ENCODE measurements around the gene NR5A1. TPM values are rescaled to one million over a fixed set of nuclear protein-coding genes. Genes with fewer than 3 reads are reported as not detected.

The NR5A1 gene
- total and polyA plus RNA-seq, 2 of the 13 experiments (the other 11 are each of a cell fraction or from before 2014, with no cell fraction given), result 28.9 to 44.7 TPM

- TF ChIP-seq HES4 (CRISPR knock-in tag; IDR thresholded peaks at IDR 0.05; ENCODE audit: borderline replicate concordance) (no peak), ZNF749 (CRISPR knock-in tag; IDR thresholded peaks at IDR 0.05; ENCODE audit: borderline replicate concordance) (0 out of 2 replicates have a peak, but pooled peaks have one; percentile 58), LCORL (IDR thresholded peaks at IDR 0.05) (no peak), LCORL (CRISPR knock-in tag; IDR thresholded peaks at IDR 0.05) (peak; percentile 55; the same call in 1 of the 2 replicates), TP53 (CRISPR knock-in tag; conservative IDR thresholded peaks at IDR 0.05) (no peak), NR1H2 (CRISPR knock-in tag; IDR thresholded peaks at IDR 0.05; ENCODE audit: borderline replicate concordance, low read depth) (no peak), ZMYM4 (CRISPR knock-in tag; IDR thresholded peaks at IDR 0.05) (no peak), CEBPG (CRISPR knock-in tag; IDR thresholded peaks at IDR 0.05) (peak; percentile 96), BRF2 (CRISPR knock-in tag; IDR thresholded peaks at IDR 0.05) (no peak), ZNF230 (CRISPR knock-in tag; IDR thresholded peaks at IDR 0.05) (peak; percentile 26; the same call in 1 of the 2 replicates), ZNF276 (CRISPR knock-in tag; IDR thresholded peaks at IDR 0.05; ENCODE audit: low read depth) (no peak), MAFG (CRISPR knock-in tag; IDR thresholded peaks at IDR 0.05) (no peak), ZSCAN22 (CRISPR knock-in tag; IDR thresholded peaks at IDR 0.05) (no peak), ZKSCAN1 (IDR thresholded peaks at IDR 0.05; ENCODE audit: low read length) (no peak), MAZ (IDR thresholded peaks at IDR 0.05; ENCODE audit: borderline replicate concordance, low read depth, low read length) (peak; percentile 27; the same call in 1 of the 2 replicates), MAZ (CRISPR knock-in tag; IDR thresholded peaks at IDR 0.05; ENCODE audit: low read depth) (no peak; the same call in 1 of the 2 replicates), JUND (CRISPR knock-in tag; IDR thresholded peaks at IDR 0.05) (peak; percentile 29; the same call in 1 of the 2 replicates), ELF3 (CRISPR knock-in tag; IDR thresholded peaks at IDR 0.05) (peak; percentile 48; the same call in 1 of the 2 replicates), ZNF232 (CRISPR knock-in tag; IDR thresholded peaks at IDR 0.05; ENCODE audit: borderline replicate concordance) (no peak), UBTF (CRISPR knock-in tag; IDR thresholded peaks at IDR 0.05) (peak; percentile 54)
- TF ChIP-seq, protein P1, sequence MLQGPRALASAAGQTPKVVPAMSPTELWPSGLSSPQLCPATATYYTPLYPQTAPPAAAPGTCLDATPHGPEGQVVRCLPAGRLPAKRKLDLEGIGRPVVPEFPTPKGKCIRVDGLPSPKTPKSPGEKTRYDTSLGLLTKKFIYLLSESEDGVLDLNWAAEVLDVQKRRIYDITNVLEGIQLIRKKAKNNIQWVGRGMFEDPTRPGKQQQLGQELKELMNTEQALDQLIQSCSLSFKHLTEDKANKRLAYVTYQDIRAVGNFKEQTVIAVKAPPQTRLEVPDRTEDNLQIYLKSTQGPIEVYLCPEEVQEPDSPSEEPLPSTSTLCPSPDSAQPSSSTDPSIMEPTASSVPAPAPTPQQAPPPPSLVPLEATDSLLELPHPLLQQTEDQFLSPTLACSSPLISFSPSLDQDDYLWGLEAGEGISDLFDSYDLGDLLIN (CRISPR knock-in tag; IDR thresholded peaks at IDR 0.05; ENCODE audit: borderline replicate concordance), result no peak
- TF ChIP-seq, protein P2, sequence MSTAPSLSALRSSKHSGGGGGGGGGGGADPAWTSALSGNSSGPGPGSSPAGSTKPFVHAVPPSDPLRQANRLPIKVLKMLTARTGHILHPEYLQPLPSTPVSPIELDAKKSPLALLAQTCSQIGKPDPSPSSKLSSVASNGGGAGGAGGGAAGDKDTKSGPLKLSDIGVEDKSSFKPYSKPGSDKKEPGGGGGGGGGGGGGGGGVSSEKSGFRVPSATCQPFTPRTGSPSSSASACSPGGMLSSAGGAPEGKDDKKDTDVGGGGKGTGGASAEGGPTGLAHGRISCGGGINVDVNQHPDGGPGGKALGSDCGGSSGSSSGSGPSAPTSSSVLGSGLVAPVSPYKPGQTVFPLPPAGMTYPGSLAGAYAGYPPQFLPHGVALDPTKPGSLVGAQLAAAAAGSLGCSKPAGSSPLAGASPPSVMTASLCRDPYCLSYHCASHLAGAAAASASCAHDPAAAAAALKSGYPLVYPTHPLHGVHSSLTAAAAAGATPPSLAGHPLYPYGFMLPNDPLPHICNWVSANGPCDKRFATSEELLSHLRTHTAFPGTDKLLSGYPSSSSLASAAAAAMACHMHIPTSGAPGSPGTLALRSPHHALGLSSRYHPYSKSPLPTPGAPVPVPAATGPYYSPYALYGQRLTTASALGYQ (CRISPR knock-in tag; IDR thresholded peaks at IDR 0.05), result no peak
Observed at GRCh38 chr9:124510650-124511425, 3.6 kb upstream of the NR5A1 start (continued).
